ENCODE results near the gene MAEA. TPM values are rescaled to one million over a fixed set of nuclear protein-coding genes. Genes with fewer than 3 reads are reported as not detected.

The MAEA gene
- total RNA-seq, 4 donors from 2014 or later = 114 to 211 (median 168) TPM

GRCh38 chr4:1362046-1362445 lies 72.4 kb downstream of the MAEA start:
- in situ Hi-C loops (cut with MboI; ENCODE audit: low pct_ligation_motif_present in 1 of 4, low pct_unique_long_range_greater_than_20kb in 1 of 4, low sequenced_read_pairs in 3 of 4) (loop anchor here in 3 of 4 donors (25.0 kb wide), 2 partner anchors 250 to 275 kb away; no protein-coding TSS in a partner anchor), intact Hi-C loops (cut with DNase I; ENCODE audit: low total_unique reads) (no loop called here)
- Histone ChIP-seq H3K4me1 (no peaks in the 10 kb centered on the region), H3K27me3 (no peaks in the 10 kb centered on the region), H3K9me3 (no peaks in the 10 kb centered on the region), H3K36me3 (no peaks in the 10 kb centered on the region), H3K27ac (no peak overlapping the region), H3K4me3 (no peak overlapping the region)
- TF ChIP-seq POLR2AphosphoS5 (IDR thresholded peaks at IDR 0.05) = no peak
- TF ChIP-seq EP300 (IDR thresholded peaks at IDR 0.05; ENCODE audit: low read depth) = no peak
- TF ChIP-seq POLR2A (IDR thresholded peaks at IDR 0.05) = no peak
- no peak for TF ChIP-seq CTCF (IDR thresholded peaks at IDR 0.05)
- WGBS, 2 donors (ENCODE audit: low coverage in 1 of 2) = 83% methylated on average over 8 of the region's 10 CpGs; no CpG with 5 or more reads in 1 of the 2 donors
- no peak for DNase-seq

GRCh38 chr4:1362521-1362920 lies 72.8 kb downstream of the MAEA start:
- Histone ChIP-seq H3K4me1 (no peaks in the 10 kb centered on the region), H3K9me3 (no peaks in the 10 kb centered on the region), H3K4me3 (no peak overlapping the region), H3K27ac (no peak overlapping the region), H3K36me3 (no peaks in the 10 kb centered on the region), H3K27me3 (no peaks in the 10 kb centered on the region)
- intact Hi-C loops (cut with DNase I; ENCODE audit: low total_unique reads) (no loop called here), in situ Hi-C loops (cut with MboI; ENCODE audit: low pct_ligation_motif_present in 1 of 4, low pct_unique_long_range_greater_than_20kb in 1 of 4, low sequenced_read_pairs in 3 of 4) (loop anchor here in 3 of 4 donors (25.0 kb wide), 2 partner anchors 250 to 275 kb away; no protein-coding TSS in a partner anchor)
- DNase-seq = no peak
- no peak for TF ChIP-seq POLR2AphosphoS5 (IDR thresholded peaks at IDR 0.05)
- no peak for TF ChIP-seq EP300 (IDR thresholded peaks at IDR 0.05; ENCODE audit: low read depth)
- no peak for TF ChIP-seq POLR2A (IDR thresholded peaks at IDR 0.05)
- no peak for TF ChIP-seq CTCF (IDR thresholded peaks at IDR 0.05)
- WGBS, 2 donors (ENCODE audit: low coverage in 1 of 2) = 91% methylated on average over 17 of the region's 17 CpGs; no CpG with 5 or more reads in 1 of the 2 donors

GRCh38 chr4:1363513-1363912 lies 73.8 kb downstream of the MAEA start:
- H3K27ac ChIP-seq = no peak overlapping the region
- no peak for DNase-seq
- H3K9me3 ChIP-seq = no peaks in the 10 kb centered on the region
- TF ChIP-seq CTCF (IDR thresholded peaks at IDR 0.05) (no peak), POLR2A (IDR thresholded peaks at IDR 0.05) (no peak), EP300 (IDR thresholded peaks at IDR 0.05; ENCODE audit: low read depth) (no peak), POLR2AphosphoS5 (IDR thresholded peaks at IDR 0.05) (no peak)
- H3K4me1 ChIP-seq = no peaks in the 10 kb centered on the region
- 90 to 91% methylated on average over 11 of the region's 11 CpGs for WGBS, 2 donors (ENCODE audit: low coverage in 1 of 2)
- no peaks in the 10 kb centered on the region for H3K27me3 ChIP-seq
- H3K36me3 ChIP-seq = no peaks in the 10 kb centered on the region
- intact Hi-C loops (cut with DNase I; ENCODE audit: low total_unique reads) = no loop called here
- in situ Hi-C loops (cut with MboI; ENCODE audit: low pct_ligation_motif_present in 1 of 4, low pct_unique_long_range_greater_than_20kb in 1 of 4, low sequenced_read_pairs in 3 of 4) = loop anchor here in 3 of 4 donors (25.0 kb wide), 2 partner anchors 249 to 274 kb away; no protein-coding TSS in a partner anchor
- no peak overlapping the region for H3K4me3 ChIP-seq

- no peaks in the 10 kb centered on the region for H3K27me3 ChIP-seq
- WGBS, 2 donors (ENCODE audit: low coverage in 1 of 2) = 83 to 94% methylated on average over 1 to 8 of the region's 18 CpGs
- H3K4me3 ChIP-seq = no peak overlapping the region
- peak overlapping the region in 1 of 4 donors; percentile 29 for H3K27ac ChIP-seq
- H3K9me3 ChIP-seq = no peaks in the 10 kb centered on the region
- DNase-seq = no peak
- H3K4me1 ChIP-seq = no peaks in the 10 kb centered on the region
- in situ Hi-C loops (cut with MboI; ENCODE audit: low pct_ligation_motif_present in 1 of 4, low pct_unique_long_range_greater_than_20kb in 1 of 4, low sequenced_read_pairs in 3 of 4) = loop anchor here in 3 of 4 donors (25.0 kb wide), 2 partner anchors 248 to 273 kb away; no protein-coding TSS in a partner anchor
- H3K36me3 ChIP-seq = no peaks in the 10 kb centered on the region
- intact Hi-C loops (cut with DNase I; ENCODE audit: low total_unique reads) = no loop called here
- TF ChIP-seq CTCF (IDR thresholded peaks at IDR 0.05) (no peak), POLR2AphosphoS5 (IDR thresholded peaks at IDR 0.05) (no peak), EP300 (IDR thresholded peaks at IDR 0.05; ENCODE audit: low read depth) (no peak), POLR2A (IDR thresholded peaks at IDR 0.05) (no peak)
These were observed 74.5 kb downstream of the MAEA start for GRCh38 chr4:1364217-1364616.

All from transverse colon (tissue), 4 donors.